SIG-M5 (cell line): ENCODE results near the gene KCTD16.

Source experiments
- DNase-seq: peaks from one replicate; lab custom pipeline; 2025; lab: John Stamatoyannopoulos, UW

The KCTD16 gene

DNA sequence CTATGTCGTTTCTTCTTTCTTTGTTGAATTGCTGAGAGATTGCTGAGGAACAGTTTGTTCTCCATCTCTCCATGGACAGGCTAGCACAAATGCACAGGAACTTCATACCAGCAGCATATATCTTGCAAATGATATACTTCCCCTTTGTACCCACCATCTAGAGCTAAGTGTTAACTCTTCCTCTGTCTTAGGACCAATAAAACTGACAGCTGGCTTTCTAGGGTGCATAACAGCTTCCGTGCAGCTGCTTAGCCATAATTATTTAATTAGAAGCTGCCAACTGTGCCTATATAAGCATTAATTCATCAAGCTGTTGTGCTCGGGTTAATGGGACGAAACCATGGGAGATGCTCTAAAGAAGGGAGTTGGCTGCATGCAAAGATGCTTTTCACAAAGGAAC lies 38.7 kb downstream of the KCTD16 start:
- DNase-seq: no peak

GRCh38 chr5:144210655-144211054 lies 40.0 kb downstream of the KCTD16 start:
- no peak for DNase-seq

DNA sequence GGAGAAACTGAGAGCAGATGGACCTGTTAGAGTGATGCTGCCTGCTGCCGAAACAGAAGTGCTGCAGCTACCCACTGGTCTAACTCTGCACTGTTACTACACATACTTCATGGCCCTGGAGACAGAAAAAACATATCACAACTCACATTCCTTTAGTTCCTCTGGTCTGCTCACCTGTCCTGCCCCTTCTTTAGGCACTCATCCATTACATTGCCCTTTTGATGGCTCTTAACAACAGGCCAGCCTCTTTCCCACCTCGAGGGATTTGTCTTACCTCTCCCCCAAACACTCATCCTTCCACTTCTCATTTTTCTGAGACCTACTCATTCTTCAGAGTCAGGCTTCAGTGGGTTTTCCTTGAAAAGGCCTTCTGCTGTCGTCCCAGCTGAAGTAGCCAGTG lies 49.2 kb downstream of the KCTD16 start:
- DNase-seq: no peak

DNA sequence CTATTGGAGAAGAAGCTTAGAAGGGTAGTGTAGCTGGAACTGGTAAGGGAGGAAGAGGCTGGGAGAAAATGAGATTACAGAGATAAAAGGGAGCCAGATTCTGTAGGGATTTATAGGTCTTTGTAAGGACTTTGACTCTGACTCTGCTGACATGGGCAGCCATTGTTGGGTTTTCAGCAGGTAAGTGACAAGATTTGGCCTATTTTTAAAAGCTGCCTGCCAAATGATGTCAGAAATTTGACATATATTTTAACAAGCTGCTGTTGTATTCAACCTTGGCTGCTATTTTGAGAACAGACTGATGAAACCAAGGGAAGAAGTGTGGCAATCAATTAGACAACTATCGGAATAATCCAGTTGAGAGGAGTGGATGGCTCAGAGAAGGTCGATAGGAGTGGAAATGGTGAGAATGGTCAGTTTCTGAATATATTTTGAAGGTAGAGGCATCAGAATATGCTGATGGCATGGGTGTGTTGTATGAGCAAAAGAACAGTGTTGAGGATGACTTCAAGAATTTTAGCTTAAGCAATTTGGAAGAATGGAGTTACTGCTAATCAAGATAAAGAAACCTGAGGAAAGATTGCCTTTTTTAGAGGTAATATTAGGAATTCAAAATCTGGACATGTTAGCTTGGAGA lies 56.8 kb downstream of the KCTD16 start:
- DNase-seq: no peak

DNA sequence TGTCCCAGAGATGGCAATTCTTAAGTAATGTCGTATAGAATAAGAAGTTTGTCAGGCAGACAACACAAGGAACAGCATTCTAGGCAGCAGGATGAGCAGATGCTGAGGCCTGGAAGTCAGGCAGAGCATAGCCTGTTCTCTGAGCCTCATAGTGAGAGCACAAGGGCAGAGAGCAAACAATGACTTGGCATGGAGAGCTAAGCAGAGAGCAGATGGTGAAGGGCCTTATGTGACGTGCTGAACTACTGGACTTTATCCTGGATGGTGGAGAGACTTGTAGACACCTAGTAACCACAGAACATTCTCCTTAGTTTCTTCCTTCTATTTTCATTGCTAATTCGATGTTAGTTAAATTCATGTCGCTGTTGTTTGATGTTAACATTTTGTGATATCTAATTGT lies 60.1 kb downstream of the KCTD16 start:
- no peak for DNase-seq

DNA sequence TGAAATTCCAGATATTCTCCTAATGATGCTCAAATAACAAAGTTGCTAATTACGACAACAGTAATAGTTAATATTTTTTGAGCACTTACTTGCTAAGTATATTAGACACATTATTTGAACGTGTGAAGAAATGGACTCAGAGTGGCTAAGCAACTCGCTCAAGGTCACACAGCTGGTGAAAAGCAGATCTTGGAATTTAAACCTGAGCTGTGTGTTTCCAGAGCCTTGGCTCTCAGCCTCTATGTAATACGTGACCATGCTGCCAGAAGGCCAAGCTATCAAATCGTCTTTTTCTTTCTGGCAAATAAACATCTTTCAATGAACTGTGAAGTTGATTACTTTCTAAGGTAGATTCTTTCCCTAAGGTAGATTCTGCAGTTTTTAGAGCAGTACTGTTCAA lies 61.6 kb downstream of the KCTD16 start:
- DNase-seq: no peak

DNA sequence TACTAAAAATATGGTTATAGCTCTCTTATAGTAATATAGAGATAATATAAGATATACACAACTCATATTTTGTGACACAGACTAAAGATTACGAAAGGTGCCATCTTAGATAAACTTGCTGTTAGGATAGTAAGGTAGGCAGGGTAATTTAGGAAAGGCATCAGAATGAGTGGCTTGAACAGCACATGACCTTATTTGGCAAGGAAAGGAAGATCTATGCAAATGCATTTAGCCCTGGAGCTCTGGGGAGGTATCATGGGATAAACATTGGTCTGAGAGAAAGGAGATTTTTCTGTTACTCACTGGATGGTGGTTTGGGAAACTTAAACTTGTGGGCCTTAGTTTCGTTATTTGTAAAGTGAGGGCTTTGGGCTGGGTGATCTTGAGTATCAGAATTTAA lies 65.8 kb downstream of the KCTD16 start:
- no peak for DNase-seq

- no peak for DNase-seq
Measured at GRCh38 chr5:144237851-144238250, 67.2 kb downstream of the KCTD16 start.

DNA sequence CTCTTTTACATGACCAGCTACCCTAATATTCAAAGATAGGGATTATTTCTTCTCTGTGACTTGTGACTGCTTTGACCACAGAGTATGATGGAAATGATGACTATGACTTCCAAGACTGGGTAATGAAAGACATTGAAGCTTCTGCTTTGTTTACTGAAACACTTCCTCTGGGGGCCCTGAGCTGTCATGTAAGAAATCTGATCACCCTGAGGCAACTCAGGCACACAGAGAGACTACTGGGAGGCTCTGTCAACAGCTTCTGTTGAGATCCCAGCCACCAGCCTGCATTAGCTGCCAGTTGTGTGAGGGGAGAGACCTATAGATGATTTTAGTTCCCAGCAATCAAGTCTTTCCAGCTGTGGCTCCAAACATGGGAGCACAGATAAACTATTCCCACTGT lies 76.5 kb downstream of the KCTD16 start:
- DNase-seq: no peak

- DNase-seq: no peak
Measured at GRCh38 chr5:144248015-144248414, 77.3 kb downstream of the KCTD16 start.

DNA sequence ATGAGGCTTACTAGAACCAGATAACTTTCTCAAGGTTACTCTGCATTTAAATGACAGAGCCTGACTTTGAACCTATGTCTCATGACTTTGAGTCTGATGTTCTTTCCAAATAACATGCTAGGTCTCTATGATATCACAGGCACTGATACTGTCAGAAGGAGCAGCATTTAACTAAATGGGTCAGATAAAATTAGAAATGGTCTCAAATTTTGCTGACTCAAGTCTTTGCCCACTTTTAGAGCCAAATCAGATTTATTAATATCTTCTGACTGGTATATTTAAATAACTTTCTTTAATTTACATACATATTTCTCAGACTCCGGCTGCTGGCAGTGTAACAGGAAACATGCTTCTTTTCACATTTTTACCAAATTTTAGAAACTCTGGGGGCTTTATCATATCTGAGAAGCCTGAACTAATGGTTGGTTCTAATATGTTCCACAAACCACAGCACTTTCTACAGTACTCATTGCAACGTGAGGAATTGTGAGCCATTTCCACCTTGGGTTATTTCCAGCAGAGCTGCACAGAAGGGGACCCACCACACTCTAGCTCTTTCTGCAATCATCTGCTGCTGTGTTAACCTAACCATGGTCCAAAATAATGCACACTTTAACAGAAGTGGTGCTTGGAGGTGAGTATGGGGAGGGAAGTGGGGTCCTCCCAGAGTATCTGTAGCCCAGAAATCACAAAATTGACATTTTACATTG lies 79.2 kb downstream of the KCTD16 start:
- DNase-seq: no peak

GRCh38 chr5:144254552-144254951 lies 83.9 kb downstream of the KCTD16 start:
- no peak for DNase-seq

GRCh38 chr5:144260121-144260520 lies 89.4 kb downstream of the KCTD16 start:
- no peak for DNase-seq

- DNase-seq: no peak
Measured at GRCh38 chr5:144265643-144266247, 95.1 kb downstream of the KCTD16 start.

- no peak for DNase-seq
Measured at GRCh38 chr5:144267961-144268513, 97.4 kb downstream of the KCTD16 start.

DNA sequence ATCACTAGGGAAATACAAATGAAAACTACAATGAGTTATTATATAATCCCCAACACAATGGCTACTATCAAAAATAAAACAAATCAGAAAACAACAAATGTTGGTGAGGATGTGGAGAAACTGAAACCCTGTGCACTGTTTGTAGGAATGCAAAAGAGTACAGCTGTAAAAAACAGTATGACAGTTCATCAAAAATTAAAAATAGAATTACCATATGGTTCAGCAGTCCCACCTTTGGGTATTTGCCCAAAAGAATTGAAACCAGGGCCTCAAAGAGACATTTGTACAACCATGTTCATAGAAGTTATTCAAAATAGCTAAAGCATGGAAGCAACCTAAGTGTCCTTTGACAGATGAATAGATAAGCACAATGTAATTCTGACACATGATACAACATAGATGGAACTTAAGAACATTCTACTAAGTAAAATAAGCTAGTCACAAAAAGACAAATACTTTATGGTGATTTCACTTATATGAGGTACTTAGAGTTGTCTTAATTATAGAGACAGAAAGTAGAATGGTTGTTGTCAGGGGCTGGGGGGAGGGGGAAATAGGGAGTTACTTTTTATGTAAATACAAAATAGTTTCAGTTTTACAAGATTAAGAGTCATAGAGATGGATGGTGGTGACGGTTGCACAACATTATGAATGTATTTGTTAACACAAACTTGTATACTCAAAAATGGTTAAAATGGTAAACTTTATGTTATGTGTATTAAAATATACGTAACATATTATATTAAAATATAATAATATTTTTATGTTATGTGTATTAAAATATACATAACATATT lies 102.8 kb downstream of the KCTD16 start:
- no peak for DNase-seq

GRCh38 chr5:144275329-144275728 lies 104.7 kb downstream of the KCTD16 start:
- DNase-seq: no peak

DNA sequence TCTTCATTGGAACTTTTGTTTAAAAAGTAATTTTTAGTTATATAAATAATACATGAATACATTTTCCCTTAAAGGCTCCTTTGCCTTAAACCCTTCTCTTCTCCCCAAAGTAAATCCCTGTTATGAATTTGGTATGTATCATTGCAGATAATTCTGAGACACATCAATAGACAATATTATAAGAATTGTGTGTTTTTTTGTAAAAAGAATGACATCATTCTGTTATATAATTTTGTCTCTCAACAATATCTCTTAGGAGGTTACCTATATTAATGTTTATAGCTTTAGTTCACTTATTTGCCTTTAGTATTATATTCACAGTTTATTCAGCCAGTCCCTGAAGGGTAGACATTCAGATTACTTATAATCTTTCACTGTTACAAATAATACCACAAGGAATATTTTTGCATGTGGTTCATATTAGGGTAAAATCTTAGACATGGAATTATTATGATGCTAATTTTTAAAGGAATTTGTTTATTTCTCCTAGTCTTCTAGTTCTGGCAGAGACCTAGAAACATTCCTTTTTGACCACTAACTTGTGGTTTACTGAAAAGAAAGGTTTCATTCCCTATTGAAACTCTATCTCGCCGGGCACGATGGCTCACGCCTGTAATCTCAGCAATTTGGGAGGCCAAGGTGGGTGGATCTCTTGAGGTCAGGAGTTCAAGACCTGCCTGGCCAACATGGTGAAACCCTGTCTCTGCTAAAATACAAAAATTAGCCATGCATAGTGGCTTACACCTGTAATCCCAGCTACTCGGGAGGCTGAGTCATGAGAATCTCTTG lies 105.6 kb downstream of the KCTD16 start:
- DNase-seq: no peak

GRCh38 chr5:144281784-144282183 lies 111.1 kb downstream of the KCTD16 start:
- DNase-seq: no peak

GRCh38 chr5:144284036-144284435 lies 113.4 kb downstream of the KCTD16 start:
- no peak for DNase-seq

DNA sequence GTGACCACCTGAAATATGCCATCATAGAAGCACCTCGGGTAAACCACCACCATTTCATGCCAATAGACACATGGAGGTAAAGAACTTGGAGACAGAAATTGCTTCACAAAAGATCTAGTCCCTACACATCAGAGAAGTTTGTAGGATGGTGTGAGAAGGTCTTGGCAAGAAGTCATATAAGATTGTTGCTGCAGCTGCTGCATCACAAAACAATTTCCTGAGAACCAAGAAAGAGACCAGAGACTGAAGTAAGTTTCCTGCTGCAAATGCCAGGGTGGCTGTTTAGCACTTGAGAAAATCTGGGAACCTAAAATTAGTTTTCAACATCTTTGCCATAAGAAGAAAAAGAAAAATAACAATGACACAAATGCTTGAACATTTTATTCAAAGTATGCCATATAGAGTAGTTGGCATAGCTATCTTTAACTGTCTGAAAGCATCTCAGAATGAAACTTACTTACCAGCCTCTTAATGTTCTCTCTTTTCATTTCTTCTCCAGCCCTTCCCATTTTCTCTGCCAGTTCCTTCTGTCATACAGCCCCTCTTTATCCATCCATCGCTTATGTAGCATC lies 114.3 kb downstream of the KCTD16 start:
- DNase-seq: no peak
